ENCODE data around the gene HLX.

DNA sequence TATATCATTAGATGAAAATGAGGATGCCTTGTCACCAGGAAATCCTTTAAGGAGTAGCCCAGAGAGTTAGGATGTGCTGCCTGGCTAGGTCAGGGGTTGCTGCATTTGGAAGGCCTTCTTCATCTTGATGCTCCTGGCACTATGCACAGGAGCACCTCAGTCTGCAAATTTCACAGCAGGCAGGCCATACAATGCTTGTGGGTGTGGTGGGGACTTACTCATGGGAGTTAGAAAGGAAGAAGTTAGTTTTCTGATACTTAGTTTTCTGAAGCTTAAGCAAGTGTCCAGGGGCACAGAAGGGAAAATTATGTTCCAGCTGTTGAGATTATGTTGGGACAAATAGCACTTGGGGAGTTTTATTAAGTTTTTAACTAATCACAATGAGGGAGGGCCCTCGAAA lies 11.4 kb downstream of the HLX start:
- TF ChIP-seq, protein P1, sequence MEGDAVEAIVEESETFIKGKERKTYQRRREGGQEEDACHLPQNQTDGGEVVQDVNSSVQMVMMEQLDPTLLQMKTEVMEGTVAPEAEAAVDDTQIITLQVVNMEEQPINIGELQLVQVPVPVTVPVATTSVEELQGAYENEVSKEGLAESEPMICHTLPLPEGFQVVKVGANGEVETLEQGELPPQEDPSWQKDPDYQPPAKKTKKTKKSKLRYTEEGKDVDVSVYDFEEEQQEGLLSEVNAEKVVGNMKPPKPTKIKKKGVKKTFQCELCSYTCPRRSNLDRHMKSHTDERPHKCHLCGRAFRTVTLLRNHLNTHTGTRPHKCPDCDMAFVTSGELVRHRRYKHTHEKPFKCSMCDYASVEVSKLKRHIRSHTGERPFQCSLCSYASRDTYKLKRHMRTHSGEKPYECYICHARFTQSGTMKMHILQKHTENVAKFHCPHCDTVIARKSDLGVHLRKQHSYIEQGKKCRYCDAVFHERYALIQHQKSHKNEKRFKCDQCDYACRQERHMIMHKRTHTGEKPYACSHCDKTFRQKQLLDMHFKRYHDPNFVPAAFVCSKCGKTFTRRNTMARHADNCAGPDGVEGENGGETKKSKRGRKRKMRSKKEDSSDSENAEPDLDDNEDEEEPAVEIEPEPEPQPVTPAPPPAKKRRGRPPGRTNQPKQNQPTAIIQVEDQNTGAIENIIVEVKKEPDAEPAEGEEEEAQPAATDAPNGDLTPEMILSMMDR (IDR thresholded peaks at IDR 0.05), result no peak
- TF ChIP-seq, protein P2, sequence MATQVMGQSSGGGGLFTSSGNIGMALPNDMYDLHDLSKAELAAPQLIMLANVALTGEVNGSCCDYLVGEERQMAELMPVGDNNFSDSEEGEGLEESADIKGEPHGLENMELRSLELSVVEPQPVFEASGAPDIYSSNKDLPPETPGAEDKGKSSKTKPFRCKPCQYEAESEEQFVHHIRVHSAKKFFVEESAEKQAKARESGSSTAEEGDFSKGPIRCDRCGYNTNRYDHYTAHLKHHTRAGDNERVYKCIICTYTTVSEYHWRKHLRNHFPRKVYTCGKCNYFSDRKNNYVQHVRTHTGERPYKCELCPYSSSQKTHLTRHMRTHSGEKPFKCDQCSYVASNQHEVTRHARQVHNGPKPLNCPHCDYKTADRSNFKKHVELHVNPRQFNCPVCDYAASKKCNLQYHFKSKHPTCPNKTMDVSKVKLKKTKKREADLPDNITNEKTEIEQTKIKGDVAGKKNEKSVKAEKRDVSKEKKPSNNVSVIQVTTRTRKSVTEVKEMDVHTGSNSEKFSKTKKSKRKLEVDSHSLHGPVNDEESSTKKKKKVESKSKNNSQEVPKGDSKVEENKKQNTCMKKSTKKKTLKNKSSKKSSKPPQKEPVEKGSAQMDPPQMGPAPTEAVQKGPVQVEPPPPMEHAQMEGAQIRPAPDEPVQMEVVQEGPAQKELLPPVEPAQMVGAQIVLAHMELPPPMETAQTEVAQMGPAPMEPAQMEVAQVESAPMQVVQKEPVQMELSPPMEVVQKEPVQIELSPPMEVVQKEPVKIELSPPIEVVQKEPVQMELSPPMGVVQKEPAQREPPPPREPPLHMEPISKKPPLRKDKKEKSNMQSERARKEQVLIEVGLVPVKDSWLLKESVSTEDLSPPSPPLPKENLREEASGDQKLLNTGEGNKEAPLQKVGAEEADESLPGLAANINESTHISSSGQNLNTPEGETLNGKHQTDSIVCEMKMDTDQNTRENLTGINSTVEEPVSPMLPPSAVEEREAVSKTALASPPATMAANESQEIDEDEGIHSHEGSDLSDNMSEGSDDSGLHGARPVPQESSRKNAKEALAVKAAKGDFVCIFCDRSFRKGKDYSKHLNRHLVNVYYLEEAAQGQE (IDR thresholded peaks at IDR 0.05; ENCODE audit: insufficient read depth in 1 of 2, low read depth in 2 of 2, low read length in 1 of 2), result no peak
